PC-3 (cell line): ENCODE results near the gene MS4A7.

ENCODE experiments used
- EZH2 ChIP-seq: fragments of 300-600 bp; sonication (generic); IDR thresholded peaks from one replicate; pipeline ENCODE4 v1.6.1; 2017; ENCODE audit warnings: antibody characterized with exemption, mild to moderate bottlenecking, low read length; ENCODE audit not compliant: unreplicated experiment
- TF ChIP-seq, protein P1 (sequence below): fragments of 300-600 bp; sonication (generic); conservative IDR thresholded peaks from 2 replicates; pipeline ENCODE4 v1.5.1; 2017; ENCODE audit warnings: antibody characterized with exemption, low read depth, mild to moderate bottlenecking, low read length

DNA sequence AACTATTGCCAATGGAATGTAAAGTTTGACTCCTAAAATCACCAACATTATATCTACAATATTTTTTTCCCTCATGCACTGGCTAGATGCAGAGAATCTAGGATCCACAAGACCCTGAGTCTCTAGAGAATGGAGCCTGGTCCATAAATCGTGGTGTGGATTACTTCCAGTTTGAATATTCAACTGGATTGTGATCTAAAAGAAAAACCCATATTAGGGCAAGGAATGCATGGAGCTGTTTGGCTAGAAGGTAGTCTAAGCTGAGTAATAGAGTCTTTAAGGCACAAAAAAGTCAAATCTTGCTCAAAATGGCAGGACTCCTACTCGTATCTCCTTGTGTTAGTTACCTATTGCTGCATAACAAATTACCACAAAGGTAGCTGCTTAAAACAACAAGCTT, 41.7 kb downstream of the MS4A7 start:
- TF ChIP-seq, protein P1, sequence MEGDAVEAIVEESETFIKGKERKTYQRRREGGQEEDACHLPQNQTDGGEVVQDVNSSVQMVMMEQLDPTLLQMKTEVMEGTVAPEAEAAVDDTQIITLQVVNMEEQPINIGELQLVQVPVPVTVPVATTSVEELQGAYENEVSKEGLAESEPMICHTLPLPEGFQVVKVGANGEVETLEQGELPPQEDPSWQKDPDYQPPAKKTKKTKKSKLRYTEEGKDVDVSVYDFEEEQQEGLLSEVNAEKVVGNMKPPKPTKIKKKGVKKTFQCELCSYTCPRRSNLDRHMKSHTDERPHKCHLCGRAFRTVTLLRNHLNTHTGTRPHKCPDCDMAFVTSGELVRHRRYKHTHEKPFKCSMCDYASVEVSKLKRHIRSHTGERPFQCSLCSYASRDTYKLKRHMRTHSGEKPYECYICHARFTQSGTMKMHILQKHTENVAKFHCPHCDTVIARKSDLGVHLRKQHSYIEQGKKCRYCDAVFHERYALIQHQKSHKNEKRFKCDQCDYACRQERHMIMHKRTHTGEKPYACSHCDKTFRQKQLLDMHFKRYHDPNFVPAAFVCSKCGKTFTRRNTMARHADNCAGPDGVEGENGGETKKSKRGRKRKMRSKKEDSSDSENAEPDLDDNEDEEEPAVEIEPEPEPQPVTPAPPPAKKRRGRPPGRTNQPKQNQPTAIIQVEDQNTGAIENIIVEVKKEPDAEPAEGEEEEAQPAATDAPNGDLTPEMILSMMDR = no peak
- no peak for TF ChIP-seq EZH2
